ENCODE data around the gene NRAP. TPM values are rescaled to one million over a fixed set of nuclear protein-coding genes. Genes with fewer than 3 reads are reported as not detected.

NRAP gene
- total and polyA plus RNA-seq, 2 of the 4 experiments (the other 2 are of a cell fraction): not detected

DNA sequence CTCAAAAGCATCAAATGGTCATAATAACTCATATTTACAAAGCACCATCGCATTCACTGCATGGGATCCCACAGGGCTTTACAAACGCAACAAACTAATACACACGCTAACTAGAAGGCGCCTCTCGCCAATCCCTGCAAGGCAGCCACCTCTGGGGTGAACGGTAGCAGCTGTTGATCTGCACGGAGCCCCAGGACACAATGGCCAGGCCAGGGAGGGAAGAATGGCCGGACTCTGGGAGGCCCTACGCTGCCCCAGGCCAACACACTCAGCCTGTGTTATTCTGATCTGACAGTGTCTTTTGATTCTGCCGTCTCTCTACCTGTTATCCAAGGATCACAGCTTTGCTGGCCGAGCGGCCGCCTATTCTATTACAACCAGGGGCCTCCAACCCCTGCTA, 69.2 kb downstream of the NRAP start:
- H3K14ac ChIP-seq (replicated peaks; ENCODE audit: low read depth, low read length): no peak overlapping the region
- no peaks in the 10 kb centered on the region for H3K4me1 ChIP-seq (ENCODE audit: control insufficient read depth, insufficient read depth, low read length)
- ATAC-seq (ENCODE audit: low read depth) (no peak), DNase-seq (no peak)
- intact Hi-C loops (cut with micrococcal nuclease): no loop called here
- H3K23ac ChIP-seq (ENCODE audit: low read depth, low read length): no peak overlapping the region
- no peak overlapping the region for H3K9ac ChIP-seq (ENCODE audit: low read depth, low read length)
- H2BK5ac ChIP-seq (ENCODE audit: low read depth, low read length, poor library complexity, severe bottlenecking): no peak overlapping the region
- in situ Hi-C loops (cut with MboI; ENCODE audit: low sequenced_read_pairs): no loop called here
- H3K56ac ChIP-seq (ENCODE audit: extremely low read depth, insufficient read depth, low read length): no peak overlapping the region
- no peak for TF ChIP-seq SMC3 (IDR thresholded peaks at IDR 0.05; ENCODE audit: low read depth, low read length)
- TF ChIP-seq, protein P1, sequence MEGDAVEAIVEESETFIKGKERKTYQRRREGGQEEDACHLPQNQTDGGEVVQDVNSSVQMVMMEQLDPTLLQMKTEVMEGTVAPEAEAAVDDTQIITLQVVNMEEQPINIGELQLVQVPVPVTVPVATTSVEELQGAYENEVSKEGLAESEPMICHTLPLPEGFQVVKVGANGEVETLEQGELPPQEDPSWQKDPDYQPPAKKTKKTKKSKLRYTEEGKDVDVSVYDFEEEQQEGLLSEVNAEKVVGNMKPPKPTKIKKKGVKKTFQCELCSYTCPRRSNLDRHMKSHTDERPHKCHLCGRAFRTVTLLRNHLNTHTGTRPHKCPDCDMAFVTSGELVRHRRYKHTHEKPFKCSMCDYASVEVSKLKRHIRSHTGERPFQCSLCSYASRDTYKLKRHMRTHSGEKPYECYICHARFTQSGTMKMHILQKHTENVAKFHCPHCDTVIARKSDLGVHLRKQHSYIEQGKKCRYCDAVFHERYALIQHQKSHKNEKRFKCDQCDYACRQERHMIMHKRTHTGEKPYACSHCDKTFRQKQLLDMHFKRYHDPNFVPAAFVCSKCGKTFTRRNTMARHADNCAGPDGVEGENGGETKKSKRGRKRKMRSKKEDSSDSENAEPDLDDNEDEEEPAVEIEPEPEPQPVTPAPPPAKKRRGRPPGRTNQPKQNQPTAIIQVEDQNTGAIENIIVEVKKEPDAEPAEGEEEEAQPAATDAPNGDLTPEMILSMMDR (conservative IDR thresholded peaks at IDR 0.05; ENCODE audit: low read depth, low read length): no peak
- TF ChIP-seq, protein P2, sequence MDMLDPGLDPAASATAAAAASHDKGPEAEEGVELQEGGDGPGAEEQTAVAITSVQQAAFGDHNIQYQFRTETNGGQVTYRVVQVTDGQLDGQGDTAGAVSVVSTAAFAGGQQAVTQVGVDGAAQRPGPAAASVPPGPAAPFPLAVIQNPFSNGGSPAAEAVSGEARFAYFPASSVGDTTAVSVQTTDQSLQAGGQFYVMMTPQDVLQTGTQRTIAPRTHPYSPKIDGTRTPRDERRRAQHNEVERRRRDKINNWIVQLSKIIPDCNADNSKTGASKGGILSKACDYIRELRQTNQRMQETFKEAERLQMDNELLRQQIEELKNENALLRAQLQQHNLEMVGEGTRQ (IDR thresholded peaks at IDR 0.05; ENCODE audit: low read depth, low read length): no peak
- TF ChIP-seq RAD21 (IDR thresholded peaks at IDR 0.05; ENCODE audit: low read length): no peak
- TF ChIP-seq POLR2A (IDR thresholded peaks at IDR 0.05; ENCODE audit: low read depth, low read length): no peak
- TF ChIP-seq, protein P3, sequence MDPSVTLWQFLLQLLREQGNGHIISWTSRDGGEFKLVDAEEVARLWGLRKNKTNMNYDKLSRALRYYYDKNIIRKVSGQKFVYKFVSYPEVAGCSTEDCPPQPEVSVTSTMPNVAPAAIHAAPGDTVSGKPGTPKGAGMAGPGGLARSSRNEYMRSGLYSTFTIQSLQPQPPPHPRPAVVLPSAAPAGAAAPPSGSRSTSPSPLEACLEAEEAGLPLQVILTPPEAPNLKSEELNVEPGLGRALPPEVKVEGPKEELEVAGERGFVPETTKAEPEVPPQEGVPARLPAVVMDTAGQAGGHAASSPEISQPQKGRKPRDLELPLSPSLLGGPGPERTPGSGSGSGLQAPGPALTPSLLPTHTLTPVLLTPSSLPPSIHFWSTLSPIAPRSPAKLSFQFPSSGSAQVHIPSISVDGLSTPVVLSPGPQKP (IDR thresholded peaks at IDR 0.05; ENCODE audit: borderline replicate concordance, low read depth, low read length): no peak
- no peak for TF ChIP-seq RCOR1 (IDR thresholded peaks at IDR 0.05; ENCODE audit: insufficient replicate concordance, low read length)
- no peak for TF ChIP-seq CEBPB (IDR thresholded peaks at IDR 0.05; ENCODE audit: low read depth, low read length)
- no peaks in the 10 kb centered on the region for H3K9me3 ChIP-seq (ENCODE audit: control insufficient read depth, insufficient read depth, low read length)
- no peak overlapping the region for H3K4ac ChIP-seq (ENCODE audit: low read depth, low read length)
- ChIA-PET POLR2A (ENCODE audit: unreplicated experiment) (no interaction called here), CTCF (no interaction called here)
- no peak overlapping the region for H2AK5ac ChIP-seq (ENCODE audit: low read depth, low read length)
- H3K36me3 ChIP-seq (ENCODE audit: control insufficient read depth, insufficient read depth, low read length): no peaks in the 10 kb centered on the region
- H2BK20ac ChIP-seq (ENCODE audit: low read depth, low read length): no peak overlapping the region
- no peaks in the 10 kb centered on the region for H4K20me1 ChIP-seq (ENCODE audit: insufficient read depth, low read length)
- no peak overlapping the region for H4K5ac ChIP-seq (ENCODE audit: low read depth, low read length)
- H3K4me2 ChIP-seq (ENCODE audit: low read depth, low read length): no peak overlapping the region
- BruUV-seq (replicated peaks): no TSS peak
- H2AK9ac ChIP-seq (replicated peaks; ENCODE audit: low read depth, low read length, poor library complexity): no peak overlapping the region
- no peak overlapping the region for H2AFZ ChIP-seq (replicated peaks; ENCODE audit: low read length, poor library complexity)
- H3K79me1 ChIP-seq (ENCODE audit: low read depth in 1 of 2, low read length in 2 of 2): no peaks in the 10 kb centered on the region
- H3K9me1 ChIP-seq (ENCODE audit: insufficient read depth, low read length): no peaks in the 10 kb centered on the region
- H2BK15ac ChIP-seq (ENCODE audit: low read depth, low read length): no peak overlapping the region
- dilution Hi-C loops (cut with HindIII; ENCODE audit: low sequenced_read_pairs, unreplicated experiment): no loop called here
- H3K27ac ChIP-seq (ENCODE audit: insufficient read depth, low read length): no peak overlapping the region
- 73% methylated on average over 6 of the region's 13 CpGs; no CpG with 5 or more reads in 1 of the 2 experiments for WGBS, 2 experiments (ENCODE audit: extremely low coverage in 2 of 2, insufficient read length in 1 of 2)
- H2BK120ac ChIP-seq (ENCODE audit: low read depth, low read length): no peak overlapping the region
- H4K8ac ChIP-seq (ENCODE audit: low read depth in 2 of 2, low read length in 2 of 2): no peak overlapping the region
- no peak overlapping the region for H4K91ac ChIP-seq (ENCODE audit: insufficient read depth, low read depth, low read length)
- no peak overlapping the region for H3K18ac ChIP-seq (ENCODE audit: low read depth, low read length)
- H3K27me3 ChIP-seq (ENCODE audit: control insufficient read depth, insufficient read depth, low read length): no peaks in the 10 kb centered on the region
- H3K4me3 ChIP-seq (ENCODE audit: insufficient read depth, low read depth, low read length): no peak overlapping the region
